Stomach (tissue), 9 donors: ENCODE measurements around the gene AUTS2. TPM values are rescaled to one million over a fixed set of nuclear protein-coding genes. Genes with fewer than 3 reads are reported as not detected.

ENCODE experiments used
- DNase-seq, 2 donors: peaks; one replicate each; pipeline versions ENCODE4 v3.0.0 to v3.0.0-alpha.2; 2013 to 2019
- H3K27ac ChIP-seq, 5 donors: fragments of 200-600 bp in 4 of 5; sonication (generic) in 4 of 5; one replicate each; pipeline ENCODE4 v1.5.1; 2013 to 2019; ENCODE audit warnings: mild to moderate bottlenecking in 1 of 5, moderate library complexity in 1 of 5
- H3K27me3 ChIP-seq, 3 donors: fragments of 200-600 bp; sonication (generic); one replicate each; pipeline ENCODE4 v1.5.1; 2017 to 2019; ENCODE audit warnings: mixed run types in 1 of 3
- H3K36me3 ChIP-seq, 4 donors: fragments of 200-600 bp; sonication (generic); 1 replicate in 3 of 4; 2 replicates in 1 of 4; pipeline ENCODE4 v1.5.1; 2016 to 2019
- H3K4me1 ChIP-seq, 4 donors: fragments of 200-600 bp; sonication (generic); one replicate each; pipeline ENCODE4 v1.5.1; 2016 to 2019
- H3K4me3 ChIP-seq, 4 donors: fragments of 200-600 bp; sonication (generic) in 3 of 4; one replicate each; pipeline ENCODE4 v1.5.1; 2016 to 2019; ENCODE audit warnings: mild to moderate bottlenecking in 1 of 4
- H3K9me3 ChIP-seq, 4 donors: fragments of 200-600 bp; sonication (generic); one replicate each; pipeline ENCODE4 v1.5.1; 2016 to 2019
- CTCF ChIP-seq, 7 experiments: fragments of 450-650 bp in 4 of 7; fragments of 200-600 bp in 3 of 7; sonication (generic) in 3 of 7; IDR thresholded peaks; one replicate each; pipeline ENCODE4 v1.5.1; 2016 to 2019; ENCODE audit warnings: antibody characterized with exemption in 7 of 7, control low read depth in 2 of 7, mild to moderate bottlenecking in 1 of 7
- EP300 ChIP-seq: sonication (generic); formaldehyde crosslinking; IDR thresholded peaks from one replicate; pipeline ENCODE4 v1.6.1; 2017; ENCODE audit warnings: antibody characterized with exemption
- POLR2A ChIP-seq, 4 donors: fragments of 450-650 bp; IDR thresholded peaks; one replicate each; pipeline ENCODE4 v1.6.1; 2016; ENCODE audit warnings: antibody characterized with exemption in 4 of 4, control low read depth in 2 of 4, mild to moderate bottlenecking in 1 of 4, moderate library complexity in 1 of 4
- POLR2AphosphoS5 ChIP-seq, 3 donors: sonication (generic); formaldehyde crosslinking; IDR thresholded peaks; one replicate each; pipeline ENCODE4 v1.6.1; 2016; ENCODE audit warnings: antibody characterized with exemption in 3 of 3
- WGBS, 5 donors: extraction: QIAGEN DNeasy Blood & Tissue Kit in 3 of 5; methylation state at CpG; one replicate each; pipeline versions ENCODE4 v1.1.5 to v1.1.7; 2013 to 2018; 5-methylcytosine and 5-hydroxymethylcytosine counted together
- intact Hi-C: fragments of 100-400 bp; cut with DNase I; formaldehyde crosslinking; loops from one replicate; pipeline ENCODE4 v1.15.1; 2023; ENCODE audit warnings: low total_unique reads
- polyA plus RNA-seq, 3 donors: library from polyadenylated mRNA; stranded (reverse); fragments of 200-250 nt; gene quantifications; one replicate each; pipeline ENCODE4 v1.2.3, GENCODE V29; 2013
- total RNA-seq, 5 donors: library from RNA; depleted of rRNA; stranded (reverse); fragments of >200 nt; gene quantifications; one replicate each; pipeline versions ENCODE4 v1.1.0 to v1.2.3, GENCODE V29; 2014 to 2016
- donor health status: healthy with polysubstance abuse.
- donor health status: Bipolar disorder and iron deficiency.
- donor health status: healthy.

Gene AUTS2
- total and polyA plus RNA-seq, 8 donors = 3.8 to 90.3 (median 38.1) TPM

- H3K27ac ChIP-seq = peak overlapping the region in 1 of 5 donors; percentile 14
- H3K4me3 ChIP-seq = no peak overlapping the region
- no peaks in the 10 kb centered on the region for H3K27me3 ChIP-seq
- intact Hi-C loops = no loop called here
- DNase-seq = peak in 1 of 2 donors; percentile 85
- peaks cover 0 to 17% (median 4%) of the 10 kb centered on the region in 4 donors for H3K4me1 ChIP-seq
- TF ChIP-seq POLR2A (IDR thresholded peaks at IDR 0.05) (no peak), POLR2AphosphoS5 (IDR thresholded peaks at IDR 0.05) (no peak), EP300 (no peak), CTCF (IDR thresholded peaks at IDR 0.05) (no peak)
- no peaks in the 10 kb centered on the region for H3K9me3 ChIP-seq
- no peaks in the 10 kb centered on the region for H3K36me3 ChIP-seq
- WGBS, 5 donors = 50 to 65% (median 61%) methylated on average over 7 of the region's 7 CpGs
These were observed 33.5 kb upstream of the AUTS2 start for GRCh38 chr7:69564454-69565417.

- H3K36me3 ChIP-seq = no peaks in the 10 kb centered on the region
- no peak for DNase-seq
These were observed 30.5 kb upstream of the AUTS2 start for GRCh38 chr7:69567800-69568199.

GRCh38 chr7:69568266-69568665 is 30.0 kb upstream of the AUTS2 start:
- intact Hi-C loops = no loop called here
- H3K9me3 ChIP-seq = no peaks in the 10 kb centered on the region

More at GRCh38 chr7:69567800-69568199, 30.5 kb upstream of the AUTS2 start:
- Histone ChIP-seq H3K27me3 (no peaks in the 10 kb centered on the region), H3K9me3 (no peaks in the 10 kb centered on the region), H3K4me1 (peaks cover 0 to 9% (median 4%) of the 10 kb centered on the region in 4 donors), H3K4me3 (no peak overlapping the region), H3K27ac (no peak overlapping the region)
- WGBS, 5 donors = 45 to 64% (median 53%) methylated on average over 2 of the region's 2 CpGs
- TF ChIP-seq CTCF (IDR thresholded peaks at IDR 0.05) (no peak), EP300 (no peak), POLR2A (IDR thresholded peaks at IDR 0.05) (no peak), POLR2AphosphoS5 (IDR thresholded peaks at IDR 0.05) (no peak)
- intact Hi-C loops = no loop called here

GRCh38 chr7:69575651-69576050 is 22.6 kb upstream of the AUTS2 start:
- H3K4me1 ChIP-seq = no peaks in the 10 kb centered on the region
- no peaks in the 10 kb centered on the region for H3K9me3 ChIP-seq
- no peaks in the 10 kb centered on the region for H3K27me3 ChIP-seq
- H3K36me3 ChIP-seq = no peaks in the 10 kb centered on the region
- no peak for DNase-seq
- intact Hi-C loops = no loop called here
- H3K4me3 ChIP-seq = no peak overlapping the region
- H3K27ac ChIP-seq = no peak overlapping the region
- 78 to 92% (median 87%) methylated on average over 4 of the region's 4 CpGs for WGBS, 5 donors
- TF ChIP-seq EP300 (no peak), POLR2A (IDR thresholded peaks at IDR 0.05) (no peak), CTCF (IDR thresholded peaks at IDR 0.05) (no peak), POLR2AphosphoS5 (IDR thresholded peaks at IDR 0.05) (no peak)

More at GRCh38 chr7:69568266-69568665, 30.0 kb upstream of the AUTS2 start:
- no peak for DNase-seq
- Histone ChIP-seq H3K36me3 (no peaks in the 10 kb centered on the region), H3K27me3 (no peaks in the 10 kb centered on the region), H3K27ac (no peak overlapping the region), H3K4me1 (peaks cover 0 to 9% (median 4%) of the 10 kb centered on the region in 4 donors), H3K4me3 (no peak overlapping the region)
- TF ChIP-seq POLR2AphosphoS5 (IDR thresholded peaks at IDR 0.05) = no peak
- no peak for TF ChIP-seq EP300
- TF ChIP-seq POLR2A (IDR thresholded peaks at IDR 0.05) = no peak
- TF ChIP-seq CTCF (IDR thresholded peaks at IDR 0.05) = no peak
- WGBS, 5 donors = 78 to 83% (median 81%) methylated on average over 6 of the region's 6 CpGs
